ENCODE data around the gene GCLM. TPM values are rescaled to one million over a fixed set of nuclear protein-coding genes. Genes with fewer than 3 reads are reported as not detected.

Gene GCLM
- total and polyA plus RNA-seq, 9 of the 15 experiments (the other 6 are each of a cell fraction or from before 2014, with no cell fraction given) = 9.3 to 71.6 (median 24.5) TPM

DNA sequence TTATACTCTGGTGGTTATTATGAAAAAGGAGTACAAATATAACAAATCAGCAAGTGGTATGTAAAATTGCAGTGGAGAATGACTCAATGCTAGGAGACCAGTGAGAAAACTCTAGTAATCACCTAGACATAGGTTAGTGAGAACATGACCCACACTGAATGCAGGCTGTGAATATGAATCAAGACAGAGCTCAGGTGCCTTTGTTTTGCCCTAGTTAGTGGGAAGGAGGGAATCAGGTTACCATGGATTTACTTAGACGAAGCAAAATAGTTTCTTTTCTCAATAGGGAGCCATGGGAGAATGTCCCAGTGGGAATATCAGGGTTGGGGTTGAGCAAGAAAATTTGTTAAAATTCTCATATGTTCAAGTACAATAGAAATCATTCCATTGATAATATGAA is 10.6 kb upstream of the GCLM start:
- 0% methylated on average over 1 of the region's 1 CpG for WGBS (ENCODE audit: insufficient coverage, low coverage, missing lambda C conversion rate)
- no peak overlapping the region for H3K4me2 ChIP-seq (ENCODE audit: insufficient read depth, low read length)
- TF ChIP-seq MECOM (CRISPR knock-in tag; IDR thresholded peaks at IDR 0.05) (no peak), KAT2B (IDR thresholded peaks at IDR 0.05; ENCODE audit: low read depth, low read length) (no peak), ZKSCAN1 (IDR thresholded peaks at IDR 0.05; ENCODE audit: low read depth, low read length) (no peak), ZNF699 (CRISPR knock-in tag; IDR thresholded peaks at IDR 0.05; ENCODE audit: insufficient replicate concordance) (no peak), SRSF1 (IDR thresholded peaks at IDR 0.05; ENCODE audit: low read depth, low read length) (no peak), GATAD2A (IDR thresholded peaks at IDR 0.05) (no peak), HMGN3 (IDR thresholded peaks at IDR 0.05; ENCODE audit: borderline replicate concordance, extremely low read depth, insufficient read length, low read depth, low read length) (no peak), ELF2 (CRISPR knock-in tag; IDR thresholded peaks at IDR 0.05) (no peak), SNRNP70 (optimal IDR thresholded peaks at IDR 0.05; ENCODE audit: low read depth, low read length) (no peak)
- TF ChIP-seq, protein P1, sequence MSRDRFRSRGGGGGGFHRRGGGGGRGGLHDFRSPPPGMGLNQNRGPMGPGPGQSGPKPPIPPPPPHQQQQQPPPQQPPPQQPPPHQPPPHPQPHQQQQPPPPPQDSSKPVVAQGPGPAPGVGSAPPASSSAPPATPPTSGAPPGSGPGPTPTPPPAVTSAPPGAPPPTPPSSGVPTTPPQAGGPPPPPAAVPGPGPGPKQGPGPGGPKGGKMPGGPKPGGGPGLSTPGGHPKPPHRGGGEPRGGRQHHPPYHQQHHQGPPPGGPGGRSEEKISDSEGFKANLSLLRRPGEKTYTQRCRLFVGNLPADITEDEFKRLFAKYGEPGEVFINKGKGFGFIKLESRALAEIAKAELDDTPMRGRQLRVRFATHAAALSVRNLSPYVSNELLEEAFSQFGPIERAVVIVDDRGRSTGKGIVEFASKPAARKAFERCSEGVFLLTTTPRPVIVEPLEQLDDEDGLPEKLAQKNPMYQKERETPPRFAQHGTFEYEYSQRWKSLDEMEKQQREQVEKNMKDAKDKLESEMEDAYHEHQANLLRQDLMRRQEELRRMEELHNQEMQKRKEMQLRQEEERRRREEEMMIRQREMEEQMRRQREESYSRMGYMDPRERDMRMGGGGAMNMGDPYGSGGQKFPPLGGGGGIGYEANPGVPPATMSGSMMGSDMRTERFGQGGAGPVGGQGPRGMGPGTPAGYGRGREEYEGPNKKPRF (IDR thresholded peaks at IDR 0.05; ENCODE audit: low read depth, low read length) = no peak
- no peaks in the 10 kb centered on the region for H3K36me3 ChIP-seq (ENCODE audit: control insufficient read depth, insufficient read depth, low read length)
- no peak overlapping the region for H2AFZ ChIP-seq (ENCODE audit: low read depth, low read length)
- no peak for FAIRE-seq
- in situ Hi-C loops (cut with MboI) (no loop called here), intact Hi-C loops (cut with micrococcal nuclease) (no loop called here)
- no peaks in the 10 kb centered on the region for H3K79me2 ChIP-seq (ENCODE audit: control insufficient read depth, insufficient read depth, low read length)
- ChIA-PET CTCF (ENCODE audit: low intra/inter-chr PET ratio) (no interaction called here), POLR2A (interaction anchor here (1.0 kb wide), 1 partner anchor 10 kb away, joined by 5 read pairs; the partner anchor contains the start of gene GCLM)
- H3K4me3 ChIP-seq = no peak overlapping the region
- H3K27me3 ChIP-seq (ENCODE audit: control insufficient read depth in 2 of 2, insufficient read depth in 2 of 2, low read length in 2 of 2) = peaks cover 17 to 23% of the 10 kb centered on the region in 2 experiments
- no peak for DNase-seq (ENCODE audit: extremely low read depth in 1 of 4, low spot score in 3 of 4)
- no peaks in the 10 kb centered on the region for H3K9me1 ChIP-seq (ENCODE audit: control insufficient read depth, insufficient read depth, low read length)
- H3K4me1 ChIP-seq (replicated peaks in 1 of 2; ENCODE audit: control insufficient read depth in 2 of 2, insufficient read depth in 2 of 2, low read length in 2 of 2) = no peaks in the 10 kb centered on the region
- no TSS peak for BruUV-seq (replicated peaks)
- no peaks in the 10 kb centered on the region for H3K9me3 ChIP-seq (replicated peaks; ENCODE audit: control insufficient read depth, insufficient read depth, low read depth, low read length)
- no peak overlapping the region for H3K27ac ChIP-seq (ENCODE audit: extremely low read depth, low read depth, low read length)
- no peak overlapping the region for H3K9ac ChIP-seq (ENCODE audit: insufficient read depth in 1 of 2, low read depth in 2 of 2, low read length in 2 of 2)
- no peaks in the 10 kb centered on the region for H4K20me1 ChIP-seq (replicated peaks; ENCODE audit: control insufficient read depth, insufficient read depth, low read length)
- no peak for ATAC-seq

Data from K562 (cell line).